ENCODE data around the gene SERPINA5.

SERPINA5 gene

DNA sequence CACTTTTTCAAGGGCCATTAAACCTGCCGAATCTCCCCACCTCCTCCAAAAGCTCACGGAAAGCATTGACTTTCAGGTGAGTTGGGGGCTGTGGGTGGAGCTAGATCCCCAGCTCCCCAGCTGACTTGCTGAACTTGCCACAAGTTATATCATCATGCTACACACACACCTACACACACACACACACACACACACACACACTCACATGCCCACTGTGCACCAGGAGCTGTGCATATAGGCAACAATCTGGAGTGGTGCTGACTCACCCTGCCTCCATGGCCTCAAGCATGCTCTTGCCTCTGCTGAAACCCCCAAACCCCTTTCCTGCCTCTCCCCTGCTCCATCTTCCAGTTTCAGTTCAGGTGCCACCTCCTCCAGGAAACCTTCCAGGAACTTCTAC is 57.1 kb downstream of the SERPINA5 start:
- H3K9ac ChIP-seq (ENCODE audit: low read length) = no peak overlapping the region
- H3K9me3 ChIP-seq (ENCODE audit: insufficient read depth, low read length) = no peaks in the 10 kb centered on the region
- no peak for TF ChIP-seq EZH2phosphoT487 (IDR thresholded peaks at IDR 0.05; ENCODE audit: low read depth)
- TF ChIP-seq, protein P1, sequence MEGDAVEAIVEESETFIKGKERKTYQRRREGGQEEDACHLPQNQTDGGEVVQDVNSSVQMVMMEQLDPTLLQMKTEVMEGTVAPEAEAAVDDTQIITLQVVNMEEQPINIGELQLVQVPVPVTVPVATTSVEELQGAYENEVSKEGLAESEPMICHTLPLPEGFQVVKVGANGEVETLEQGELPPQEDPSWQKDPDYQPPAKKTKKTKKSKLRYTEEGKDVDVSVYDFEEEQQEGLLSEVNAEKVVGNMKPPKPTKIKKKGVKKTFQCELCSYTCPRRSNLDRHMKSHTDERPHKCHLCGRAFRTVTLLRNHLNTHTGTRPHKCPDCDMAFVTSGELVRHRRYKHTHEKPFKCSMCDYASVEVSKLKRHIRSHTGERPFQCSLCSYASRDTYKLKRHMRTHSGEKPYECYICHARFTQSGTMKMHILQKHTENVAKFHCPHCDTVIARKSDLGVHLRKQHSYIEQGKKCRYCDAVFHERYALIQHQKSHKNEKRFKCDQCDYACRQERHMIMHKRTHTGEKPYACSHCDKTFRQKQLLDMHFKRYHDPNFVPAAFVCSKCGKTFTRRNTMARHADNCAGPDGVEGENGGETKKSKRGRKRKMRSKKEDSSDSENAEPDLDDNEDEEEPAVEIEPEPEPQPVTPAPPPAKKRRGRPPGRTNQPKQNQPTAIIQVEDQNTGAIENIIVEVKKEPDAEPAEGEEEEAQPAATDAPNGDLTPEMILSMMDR (IDR thresholded peaks at IDR 0.05; ENCODE audit: low read depth, low read length) = no peak
- no peak overlapping the region for H3K4me3 ChIP-seq (ENCODE audit: low read length)
- 0 out of 2 replicates have a peak, but pooled peaks cover 6% of the 10 kb centered on the region for H3K27me3 ChIP-seq (ENCODE audit: low read depth, low read length)
- H3K79me2 ChIP-seq (ENCODE audit: low read length) = no peaks in the 10 kb centered on the region
- no peaks in the 10 kb centered on the region for H4K20me1 ChIP-seq (ENCODE audit: insufficient read depth, low read length)
- H2AFZ ChIP-seq (ENCODE audit: low read depth, low read length) = no peak overlapping the region
- H3K27ac ChIP-seq (ENCODE audit: low read length) = no peak overlapping the region
- no peaks in the 10 kb centered on the region for H3K4me1 ChIP-seq (ENCODE audit: low read length)
- no peaks in the 10 kb centered on the region for H3K36me3 ChIP-seq (replicated peaks; ENCODE audit: low read depth, low read length)
- H3K4me2 ChIP-seq (ENCODE audit: low read length) = no peak overlapping the region

DNA sequence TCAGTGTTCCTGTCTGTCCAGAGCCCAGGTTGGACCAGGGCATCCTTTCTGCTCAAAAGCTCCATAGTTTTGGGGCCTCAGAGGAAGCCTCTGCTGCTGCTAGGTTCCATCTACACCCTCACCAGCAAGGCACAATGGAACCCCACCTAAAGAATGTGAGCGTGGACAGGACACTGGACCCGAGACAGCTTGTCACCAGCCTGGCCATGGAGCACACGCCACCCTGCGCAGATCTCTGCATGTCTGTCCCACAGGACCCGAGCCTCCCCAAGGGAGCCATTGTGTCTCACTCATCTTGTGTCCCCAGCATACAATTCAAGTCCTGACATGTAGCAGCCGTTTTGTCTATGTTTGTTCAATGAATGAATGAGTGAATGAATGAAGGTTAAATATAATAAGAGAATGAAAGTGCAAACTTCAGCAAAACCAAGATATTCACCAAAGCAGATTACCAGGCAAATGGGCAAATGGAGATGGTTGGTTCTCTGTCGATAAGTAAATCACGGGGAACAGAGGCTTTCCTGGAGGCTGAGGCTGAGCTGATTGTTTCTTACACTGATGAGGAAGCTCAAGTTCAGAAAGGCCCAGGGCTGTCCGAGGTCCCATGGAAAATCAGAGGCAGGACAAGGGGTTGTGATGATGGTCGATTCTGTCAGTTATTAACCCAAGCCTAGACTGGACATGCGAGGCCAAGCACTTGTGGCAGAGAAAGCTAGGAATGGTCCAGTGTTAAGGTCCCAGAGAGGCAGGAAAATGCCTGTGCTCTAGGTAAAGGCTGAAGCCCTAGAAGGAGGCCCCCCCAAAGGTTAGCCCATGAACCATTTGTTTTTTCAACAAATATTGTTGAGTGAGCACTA is 58.0 kb downstream of the SERPINA5 start:
- no peak overlapping the region for H2AFZ ChIP-seq (ENCODE audit: low read depth, low read length)
- TF ChIP-seq EZH2phosphoT487 (IDR thresholded peaks at IDR 0.05; ENCODE audit: low read depth) = no peak
- TF ChIP-seq, protein P1 (IDR thresholded peaks at IDR 0.05; ENCODE audit: low read depth, low read length) = no peak
- no peak overlapping the region for H3K9ac ChIP-seq (ENCODE audit: low read length)
- no peaks in the 10 kb centered on the region for H3K36me3 ChIP-seq (replicated peaks; ENCODE audit: low read depth, low read length)
- H3K27ac ChIP-seq (ENCODE audit: low read length) = no peak overlapping the region
- no peaks in the 10 kb centered on the region for H3K4me1 ChIP-seq (ENCODE audit: low read length)
- H3K79me2 ChIP-seq (ENCODE audit: low read length) = no peaks in the 10 kb centered on the region
- 0 out of 2 replicates have a peak, but pooled peaks cover 3% of the 10 kb centered on the region for H3K27me3 ChIP-seq (ENCODE audit: low read depth, low read length)
- no peak overlapping the region for H3K4me3 ChIP-seq (ENCODE audit: low read length)
- no peaks in the 10 kb centered on the region for H3K9me3 ChIP-seq (ENCODE audit: insufficient read depth, low read length)
- H4K20me1 ChIP-seq (ENCODE audit: insufficient read depth, low read length) = no peaks in the 10 kb centered on the region
- H3K4me2 ChIP-seq (ENCODE audit: low read length) = no peak overlapping the region

GRCh38 chr14:94640721-94641631 is 59.8 kb downstream of the SERPINA5 start:
- Histone ChIP-seq H3K79me2 (ENCODE audit: low read length) (no peaks in the 10 kb centered on the region), H3K27me3 (ENCODE audit: low read depth, low read length) (no peaks in the 10 kb centered on the region), H2AFZ (ENCODE audit: low read depth, low read length) (no peak overlapping the region), H3K9ac (ENCODE audit: low read length) (no peak overlapping the region), H3K36me3 (replicated peaks; ENCODE audit: low read depth, low read length) (no peaks in the 10 kb centered on the region), H4K20me1 (ENCODE audit: insufficient read depth, low read length) (no peaks in the 10 kb centered on the region), H3K4me2 (ENCODE audit: low read length) (no peak overlapping the region), H3K4me3 (ENCODE audit: low read length) (no peak overlapping the region), H3K27ac (ENCODE audit: low read length) (no peak overlapping the region), H3K4me1 (ENCODE audit: low read length) (no peaks in the 10 kb centered on the region), H3K9me3 (ENCODE audit: insufficient read depth, low read length) (no peaks in the 10 kb centered on the region)
- TF ChIP-seq EZH2phosphoT487 (IDR thresholded peaks at IDR 0.05; ENCODE audit: low read depth) = no peak
- TF ChIP-seq, protein P1 (IDR thresholded peaks at IDR 0.05; ENCODE audit: low read depth, low read length) = no peak

- Histone ChIP-seq H3K4me3 (ENCODE audit: low read length) (no peak overlapping the region), H3K27me3 (ENCODE audit: low read depth, low read length) (no peaks in the 10 kb centered on the region), H3K36me3 (replicated peaks; ENCODE audit: low read depth, low read length) (no peaks in the 10 kb centered on the region), H3K9me3 (ENCODE audit: insufficient read depth, low read length) (no peaks in the 10 kb centered on the region), H3K79me2 (ENCODE audit: low read length) (no peaks in the 10 kb centered on the region), H2AFZ (ENCODE audit: low read depth, low read length) (no peak overlapping the region), H3K9ac (ENCODE audit: low read length) (no peak overlapping the region), H3K4me1 (ENCODE audit: low read length) (no peaks in the 10 kb centered on the region), H3K4me2 (ENCODE audit: low read length) (no peak overlapping the region), H3K27ac (ENCODE audit: low read length) (no peak overlapping the region), H4K20me1 (ENCODE audit: insufficient read depth, low read length) (no peaks in the 10 kb centered on the region)
- TF ChIP-seq, protein P1 (IDR thresholded peaks at IDR 0.05; ENCODE audit: low read depth, low read length) = no peak
- TF ChIP-seq EZH2phosphoT487 (IDR thresholded peaks at IDR 0.05; ENCODE audit: low read depth) = no peak
These were observed 60.4 kb downstream of the SERPINA5 start for GRCh38 chr14:94641632-94641955.
